OCI-LY3 (cell line): ENCODE measurements around the gene CLEC3A.
"Not testable (repeated sequence)": the region's sequence is repeated elsewhere in the genome, so short reads cannot be mapped to it uniquely, and the experiment has no call there.

Source experiments
- CTCF ChIP-seq: fragments of 200-600, 300-600 bp; sonication (generic); IDR thresholded peaks from 2 replicates; pipeline ENCODE4 v1.5.1; 2014; ENCODE audit warnings: antibody characterized with exemption, low read length, low read depth
- EZH2phosphoT487 ChIP-seq: fragments of 200-600 bp; shearing (Covaris generic); IDR thresholded peaks from 2 replicates; pipeline ENCODE4 v1.6.1; 2018; ENCODE audit warnings: antibody characterized with exemption, mixed run types, low read depth

- TF ChIP-seq CTCF, EZH2phosphoT487: not testable (repeated sequence)
Observed at GRCh38 chr16:77992381-77992780, 30.0 kb upstream of the CLEC3A start.
